GM12801 (cell line): Measurements from ENCODE around the gene LRCOL1.

ENCODE experiments used
- CTCF ChIP-seq: IDR thresholded peaks from one replicate; pipeline ENCODE4 v1.5.1; 2011; ENCODE audit warnings: control low read depth; ENCODE audit not compliant: insufficient read length; ENCODE audit errors: extremely low read depth

Gene LRCOL1

GRCh38 chr12:132620899-132621656 lies 10.7 kb upstream of the LRCOL1 start:
- no peak for TF ChIP-seq CTCF

GRCh38 chr12:132620113-132620898 lies 9.9 kb upstream of the LRCOL1 start:
- no peak for TF ChIP-seq CTCF

GRCh38 chr12:132619386-132620112 lies 9.2 kb upstream of the LRCOL1 start:
- no peak for TF ChIP-seq CTCF

- TF ChIP-seq CTCF = no peak
These were observed 8.6 kb upstream of the LRCOL1 start for GRCh38 chr12:132619071-132619385.

- TF ChIP-seq CTCF = no peak
These were observed 8.3 kb upstream of the LRCOL1 start, which contains the start of gene P2RX2 for GRCh38 chr12:132618683-132619043. TSS of gene P2RX2 (plus strand) at chr12:132618776. CDS start at chr12:132618817, 41 bp downstream.

- no peak for TF ChIP-seq CTCF
These were observed 7.7 kb upstream of the LRCOL1 start for GRCh38 chr12:132617822-132618682.
